Measurements from ENCODE around the gene ZFYVE27. TPM values are rescaled to one million over a fixed set of nuclear protein-coding genes. Genes with fewer than 3 reads are reported as not detected.
A peak's percentile ranks its signal among the peaks of the same experiment; 100 is the strongest.

ZFYVE27 gene, protein sequence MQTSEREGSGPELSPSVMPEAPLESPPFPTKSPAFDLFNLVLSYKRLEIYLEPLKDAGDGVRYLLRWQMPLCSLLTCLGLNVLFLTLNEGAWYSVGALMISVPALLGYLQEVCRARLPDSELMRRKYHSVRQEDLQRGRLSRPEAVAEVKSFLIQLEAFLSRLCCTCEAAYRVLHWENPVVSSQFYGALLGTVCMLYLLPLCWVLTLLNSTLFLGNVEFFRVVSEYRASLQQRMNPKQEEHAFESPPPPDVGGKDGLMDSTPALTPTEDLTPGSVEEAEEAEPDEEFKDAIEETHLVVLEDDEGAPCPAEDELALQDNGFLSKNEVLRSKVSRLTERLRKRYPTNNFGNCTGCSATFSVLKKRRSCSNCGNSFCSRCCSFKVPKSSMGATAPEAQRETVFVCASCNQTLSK
- total RNA-seq (2022) (41.3 and 41.6 TPM in 2 replicates), Bru-seq, nascent RNA (percentile 90 among the genes with signal in this experiment), BruChase-seq, experiment 1, labeled RNA remaining after a 2-hour chase (percentile 94 among the genes with signal in this experiment), BruChase-seq, experiment 2, labeled RNA remaining after a 6-hour chase (percentile 82 among the genes with signal in this experiment)
- long read RNA-seq, partial matches to known transcripts: 10 of 59 reads
- long read RNA-seq, other reads (novel, unspliced or antisense): 46 of 59 reads

DNA sequence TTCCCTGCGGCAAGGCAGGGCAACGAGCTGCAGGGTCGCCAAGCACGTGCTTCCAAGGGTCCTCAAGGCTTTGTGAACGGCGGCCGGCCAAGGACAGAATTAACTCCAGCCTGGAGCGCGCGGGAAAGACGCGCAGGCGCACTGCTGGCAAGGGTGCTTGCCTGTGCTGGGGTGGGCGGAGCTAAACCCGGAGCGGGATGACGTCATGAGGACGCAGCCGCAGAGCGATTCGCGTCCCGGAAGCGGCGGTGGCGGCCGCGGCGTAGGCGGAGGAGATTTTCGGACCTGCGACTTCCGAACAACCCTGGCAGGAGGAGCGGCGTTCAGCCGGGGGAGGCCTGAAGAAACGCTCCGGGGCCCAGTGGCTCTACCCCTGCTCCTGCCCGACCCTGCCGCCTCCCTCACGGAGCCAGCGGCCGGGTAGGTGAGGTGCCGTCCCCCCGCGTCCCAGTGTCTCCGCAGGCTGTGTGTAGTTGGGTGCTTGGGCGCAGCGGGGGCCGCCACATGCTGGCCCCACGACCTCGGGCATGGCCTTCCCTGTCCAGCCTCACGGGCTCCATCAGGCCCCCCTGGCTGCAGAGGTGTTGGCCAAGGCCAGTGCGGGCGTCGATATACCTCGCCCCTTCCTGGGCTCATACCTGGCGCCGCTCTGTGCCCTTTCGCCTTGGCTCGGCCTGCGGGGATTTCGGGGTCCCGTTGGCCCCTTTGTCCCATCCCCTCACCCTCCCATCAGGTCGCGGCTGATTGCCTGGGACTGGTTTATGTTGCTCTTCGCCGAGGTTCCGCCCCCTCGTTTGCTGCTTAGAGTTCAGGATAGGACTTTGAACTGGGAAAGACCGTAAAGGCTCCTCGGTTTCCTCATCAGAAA, at the start of gene ZFYVE27:
ZFYVE27 (plus strand) TSS at position 227 of the 868 bp plus-strand sequence. CDS start 1,350 bp downstream, outside the sequence.
- H3K36me3 Mint-ChIP-seq (ENCODE audit: insufficient read depth, unreplicated experiment): peaks cover 45% of the 10 kb centered on the region
- DNase-seq: peak; percentile 97 to 98
- Histone ChIP-seq H3K27me3 (replicated peaks; ENCODE audit: control insufficient read depth, insufficient read depth, low read length) (no peaks in the 10 kb centered on the region), H3K4me1 (peaks cover 4% of the 10 kb centered on the region; the same call in 1 of the 2 replicates), H3K36me3 (ENCODE audit: control insufficient read depth, insufficient read depth, low read length) (0 out of 2 replicates have a peak, but pooled peaks cover 3% of the 10 kb centered on the region), H3K4me3 (ENCODE audit: low read depth, low read length) (peak within 1 kb of the TSS; percentile 77), H3K9me3 (no peaks in the 10 kb centered on the region)
- TSS peak; percentile 27 for BruUV-seq (replicated peaks)
- ChIA-PET CTCF (interaction anchor here (0.7 to 3.6 kb wide), 10 partner anchors 7 to 1307 kb away, joined by 3 to 17 read pairs (median 6); partner anchors contain the start of genes AVPI1 and MARVELD1), POLR2A (interaction anchor here (0.6 to 2.2 kb wide), 12 partner anchors 10 to 336 kb away, joined by 3 to 36 read pairs (median 4); partner anchors contain the start of genes AVPI1, MARVELD1 and RRP12)
- peak within 1 kb of the TSS; percentile 83 for H3K4me3 Mint-ChIP-seq (ENCODE audit: unreplicated experiment)
- intact Hi-C loops (cut with micrococcal nuclease; ENCODE audit: unreplicated experiment): loop anchor here (1.0 to 10.0 kb wide), 2 partner anchors 50 to 332 kb away; partner anchors contain the start of genes AVPI1 and RRP12
- H3K27ac Mint-ChIP-seq (ENCODE audit: unreplicated experiment): peak within 1 kb of the TSS; percentile 84
- TF ChIP-seq CTCF (IDR thresholded peaks at IDR 0.05; ENCODE audit: insufficient read depth in 1 of 2, low read depth in 1 of 2, low read length in 1 of 2, severe bottlenecking in 1 of 2, unreplicated experiment in 1 of 2): no peak
- peaks cover 5% of the 10 kb centered on the region for H3K9me3 Mint-ChIP-seq (ENCODE audit: unreplicated experiment)
- H3K27me3 Mint-ChIP-seq (ENCODE audit: insufficient read depth, unreplicated experiment): no peaks in the 10 kb centered on the region
- H3K4me1 Mint-ChIP-seq (ENCODE audit: low read depth, unreplicated experiment): peaks cover 21% of the 10 kb centered on the region

DNA sequence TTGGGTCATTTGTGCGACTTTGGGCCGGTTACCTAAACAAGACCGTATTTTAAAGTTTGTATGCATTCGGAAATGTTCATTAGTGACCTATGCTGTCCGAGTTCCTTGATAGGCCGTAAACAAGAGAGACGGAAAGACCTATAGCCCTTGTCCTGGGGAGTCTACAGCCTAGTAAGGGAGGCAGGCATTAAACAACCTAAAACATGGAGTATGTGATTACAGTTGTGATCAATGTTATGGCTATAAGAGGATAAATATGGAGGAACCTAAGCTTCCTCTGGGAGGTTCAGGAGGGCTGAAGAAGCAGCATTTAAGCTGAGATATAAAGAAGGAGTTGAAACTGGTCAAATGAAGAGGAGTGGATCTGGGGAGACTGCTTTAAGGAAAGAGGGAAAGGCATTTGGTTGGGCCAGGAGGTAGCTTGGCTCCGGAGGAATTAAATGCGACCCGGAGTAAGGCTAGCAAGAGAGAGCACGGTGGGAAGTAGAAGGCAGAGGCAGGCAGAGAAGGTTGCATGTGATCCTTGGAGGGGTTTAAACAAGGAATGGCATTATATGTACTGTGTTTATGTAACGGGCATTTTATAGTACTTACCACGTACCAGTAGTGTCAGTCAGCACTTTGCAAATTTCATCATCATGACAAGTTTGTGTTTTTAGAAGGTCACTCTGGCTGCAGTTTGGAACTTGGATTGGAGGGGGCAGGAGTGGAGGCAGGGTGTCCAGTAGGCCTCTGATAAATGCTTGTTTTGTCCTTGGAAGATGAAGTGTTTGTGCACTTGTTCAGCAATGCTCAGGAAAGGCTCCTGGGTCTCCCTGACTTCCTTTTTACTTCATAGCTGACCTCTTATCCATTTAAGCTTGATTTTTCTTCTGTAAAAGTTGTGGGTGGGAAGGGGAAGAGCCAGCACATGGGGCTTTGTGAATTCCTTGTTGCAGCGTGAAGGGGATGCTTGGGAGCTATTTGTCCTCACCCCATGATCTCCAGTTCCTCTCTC, 48.8 kb upstream of the ZFYVE27 start:
- Mint-ChIP-seq H3K27me3 (ENCODE audit: insufficient read depth, unreplicated experiment) (no peaks in the 10 kb centered on the region), H3K4me3 (ENCODE audit: unreplicated experiment) (peak overlapping the region; percentile 71), H3K9me3 (ENCODE audit: unreplicated experiment) (no peaks in the 10 kb centered on the region), H3K27ac (ENCODE audit: unreplicated experiment) (peak overlapping the region; percentile 97), H3K4me1 (ENCODE audit: low read depth, unreplicated experiment) (peaks cover 11% of the 10 kb centered on the region), H3K36me3 (ENCODE audit: insufficient read depth, unreplicated experiment) (peaks cover 12% of the 10 kb centered on the region)
- intact Hi-C loops (cut with micrococcal nuclease; ENCODE audit: unreplicated experiment): loop anchor here (1.0 kb wide), 3 partner anchors 24 to 49 kb away; partner anchors contain the start of genes PI4K2A and ZFYVE27
- CTCF ChIA-PET: interaction anchor here (1.1 to 2.4 kb wide), 8 partner anchors 10 to 47 kb away, joined by 4 to 20 read pairs (median 12); partner anchors contain the start of genes MARVELD1 and ZFYVE27
- peaks cover 34% of the 10 kb centered on the region for H3K4me1 ChIP-seq
- H3K27me3 ChIP-seq (replicated peaks; ENCODE audit: control insufficient read depth, insufficient read depth, low read length): no peaks in the 10 kb centered on the region
- POLR2A ChIA-PET: interaction anchor here (0.6 to 2.0 kb wide), 17 partner anchors 9 to 455 kb away, joined by 3 to 36 read pairs (median 5); partner anchors contain the start of genes MARVELD1, PI4K2A and ZFYVE27
- no peak for DNase-seq
- H3K36me3 ChIP-seq (ENCODE audit: control insufficient read depth, insufficient read depth, low read length): no peaks in the 10 kb centered on the region
- peak overlapping the region; percentile 41 for H3K4me3 ChIP-seq (ENCODE audit: low read depth, low read length)
- BruUV-seq (replicated peaks): TSS peak; percentile 92
- TF ChIP-seq CTCF (IDR thresholded peaks at IDR 0.05; ENCODE audit: insufficient read depth in 1 of 2, low read depth in 1 of 2, low read length in 1 of 2, severe bottlenecking in 1 of 2, unreplicated experiment in 1 of 2): no peak
- no peaks in the 10 kb centered on the region for H3K9me3 ChIP-seq
